ENCODE measurements around the gene ATP8B4.

Gene ATP8B4

DNA sequence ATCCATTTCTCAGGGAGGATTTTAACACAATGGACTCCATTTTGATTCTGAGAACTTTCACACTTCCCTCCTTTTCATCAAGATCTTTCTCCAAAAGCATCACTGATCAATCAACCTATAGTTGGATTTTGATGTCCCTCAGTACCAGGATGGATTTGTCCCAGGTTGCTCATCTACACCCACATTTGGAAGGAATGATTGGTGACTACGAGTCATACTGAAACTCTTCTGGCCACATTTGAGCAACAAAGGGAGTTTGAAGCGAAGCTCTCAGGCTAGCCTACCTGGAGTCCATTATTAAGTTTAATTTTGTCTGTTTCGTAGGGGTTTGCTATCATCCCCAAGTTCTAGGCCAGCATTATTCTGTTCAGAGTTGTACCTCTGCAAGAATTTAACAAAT is 31.3 kb upstream of the ATP8B4 start:
- no peak overlapping the region for H3K4me3 ChIP-seq (ENCODE audit: low read length)
- H3K4me2 ChIP-seq (ENCODE audit: low read length) = no peak overlapping the region
- H3K27me3 ChIP-seq (ENCODE audit: control insufficient read depth, insufficient read depth, low read length) = no peaks in the 10 kb centered on the region
- H3K9ac ChIP-seq (ENCODE audit: low read depth, low read length) = no peak overlapping the region
- H3K36me3 ChIP-seq (ENCODE audit: insufficient read depth, low read length) = no peaks in the 10 kb centered on the region
- no peaks in the 10 kb centered on the region for H3K4me1 ChIP-seq (ENCODE audit: control insufficient read depth, insufficient read depth, low read length)
- H3K9me3 ChIP-seq (replicated peaks; ENCODE audit: low read length) = no peaks in the 10 kb centered on the region

DNA sequence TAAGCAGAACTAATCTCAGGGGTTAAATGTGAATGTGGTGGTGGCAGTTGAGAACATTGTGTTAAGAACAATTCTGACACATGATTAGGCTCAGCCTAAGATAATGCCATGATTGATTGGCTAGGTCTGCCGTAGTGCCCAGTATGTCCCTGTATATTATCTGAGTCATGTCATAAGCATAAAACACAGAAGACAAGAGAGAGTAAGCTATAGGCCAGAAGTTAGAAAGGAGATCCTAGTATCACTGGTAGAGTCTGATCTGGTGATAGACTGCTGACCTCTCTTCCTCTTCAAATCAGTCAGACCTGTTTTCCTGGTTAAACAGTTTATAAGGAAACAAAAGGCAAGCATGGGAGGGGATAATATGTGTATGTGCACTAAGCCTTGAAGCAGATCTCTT is 30.1 kb upstream of the ATP8B4 start:
- Histone ChIP-seq H3K9ac (ENCODE audit: low read depth, low read length) (no peak overlapping the region), H3K4me1 (ENCODE audit: control insufficient read depth, insufficient read depth, low read length) (peaks cover 10% of the 10 kb centered on the region), H3K4me2 (ENCODE audit: low read length) (no peak overlapping the region), H3K9me3 (replicated peaks; ENCODE audit: low read length) (no peaks in the 10 kb centered on the region), H3K36me3 (ENCODE audit: insufficient read depth, low read length) (no peaks in the 10 kb centered on the region), H3K27me3 (ENCODE audit: control insufficient read depth, insufficient read depth, low read length) (no peaks in the 10 kb centered on the region), H3K4me3 (ENCODE audit: low read length) (no peak overlapping the region)

DNA sequence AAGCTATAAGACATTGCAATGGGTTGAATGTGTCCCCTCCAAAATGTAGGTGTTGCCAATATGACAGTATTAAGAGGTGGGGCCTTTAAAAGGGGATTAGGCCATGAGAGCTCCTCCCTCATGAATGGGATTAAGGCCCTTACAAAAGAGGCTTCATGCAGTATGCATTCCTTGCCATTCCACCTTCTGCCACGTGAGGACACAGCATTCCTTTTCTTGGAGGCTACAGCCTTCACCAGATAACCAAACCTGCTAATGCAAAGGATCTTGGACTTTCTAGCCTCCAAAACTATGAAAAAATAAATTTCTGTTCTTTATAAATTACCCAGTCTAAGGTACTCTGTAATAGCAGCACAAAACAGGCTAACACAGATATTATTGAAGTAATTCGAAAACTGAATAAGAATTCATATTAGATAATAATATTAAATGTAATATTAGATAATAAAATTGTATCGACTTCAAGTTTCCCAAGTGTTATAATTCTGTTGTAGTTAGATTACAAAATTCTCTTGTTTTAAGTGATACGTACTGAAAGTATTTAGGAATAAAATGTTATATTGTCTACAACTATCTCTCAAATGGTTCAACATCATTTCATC is 29.4 kb upstream of the ATP8B4 start:
- Histone ChIP-seq H3K4me3 (ENCODE audit: low read length) (no peak overlapping the region), H3K4me2 (ENCODE audit: low read length) (no peak overlapping the region), H3K4me1 (ENCODE audit: control insufficient read depth, insufficient read depth, low read length) (peaks cover 10% of the 10 kb centered on the region), H3K27me3 (ENCODE audit: control insufficient read depth, insufficient read depth, low read length) (no peaks in the 10 kb centered on the region), H3K36me3 (ENCODE audit: insufficient read depth, low read length) (no peaks in the 10 kb centered on the region), H3K9ac (ENCODE audit: low read depth, low read length) (no peak overlapping the region), H3K9me3 (replicated peaks; ENCODE audit: low read length) (no peaks in the 10 kb centered on the region)

DNA sequence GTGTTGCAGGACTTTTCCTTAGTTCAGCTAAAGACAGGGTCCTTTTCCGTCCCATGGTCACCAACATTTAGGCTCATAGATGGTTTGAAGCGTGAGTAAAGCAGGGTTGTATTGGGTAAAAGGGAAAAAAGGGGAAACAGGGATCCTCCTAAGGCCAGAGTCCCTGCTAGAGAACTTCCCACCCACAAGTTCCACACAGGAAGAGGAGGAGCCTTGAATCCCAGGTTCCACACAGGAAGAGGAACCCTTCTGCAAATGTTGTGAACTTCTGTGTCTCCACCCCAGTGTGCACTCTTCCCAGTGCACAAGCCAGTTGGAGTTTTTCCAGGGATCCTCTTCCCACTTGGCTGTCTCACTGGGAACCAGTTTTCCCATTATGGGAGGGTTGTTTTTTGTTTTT is 27.6 kb upstream of the ATP8B4 start:
- H3K9ac ChIP-seq (ENCODE audit: low read depth, low read length) = no peak overlapping the region
- H3K4me3 ChIP-seq (ENCODE audit: low read length) = no peak overlapping the region
- no peaks in the 10 kb centered on the region for H3K27me3 ChIP-seq (ENCODE audit: control insufficient read depth, insufficient read depth, low read length)
- peaks cover 10% of the 10 kb centered on the region for H3K4me1 ChIP-seq (ENCODE audit: control insufficient read depth, insufficient read depth, low read length)
- H3K36me3 ChIP-seq (ENCODE audit: insufficient read depth, low read length) = no peaks in the 10 kb centered on the region
- H3K4me2 ChIP-seq (ENCODE audit: low read length) = no peak overlapping the region
- H3K9me3 ChIP-seq (replicated peaks; ENCODE audit: low read length) = no peaks in the 10 kb centered on the region

DNA sequence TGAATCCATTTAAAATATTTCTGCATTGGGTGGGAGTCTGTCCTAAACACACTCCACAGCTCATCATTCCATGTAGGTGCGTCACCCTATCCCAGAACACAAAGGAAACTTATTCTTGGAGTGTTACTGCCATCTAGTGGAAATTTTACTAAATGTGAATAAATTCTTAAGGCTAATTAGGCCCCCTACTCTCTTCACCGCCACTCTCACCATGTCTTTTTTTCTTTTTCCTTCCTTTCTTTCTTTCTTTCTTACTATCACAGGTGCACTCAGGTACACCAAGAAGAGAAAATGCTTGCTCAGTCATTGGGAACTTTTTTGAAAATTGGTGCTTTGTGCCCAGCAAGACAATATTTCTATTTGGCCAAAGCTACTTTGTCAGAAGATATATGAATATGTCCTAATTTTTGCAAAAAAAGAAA is 26.4 kb upstream of the ATP8B4 start:
- Histone ChIP-seq H3K4me3 (ENCODE audit: low read length) (no peak overlapping the region), H3K36me3 (ENCODE audit: insufficient read depth, low read length) (no peaks in the 10 kb centered on the region), H3K4me2 (ENCODE audit: low read length) (peak overlapping the region; percentile 23), H3K4me1 (ENCODE audit: control insufficient read depth, insufficient read depth, low read length) (peaks cover 10% of the 10 kb centered on the region), H3K27me3 (ENCODE audit: control insufficient read depth, insufficient read depth, low read length) (no peaks in the 10 kb centered on the region), H3K9ac (ENCODE audit: low read depth, low read length) (peak overlapping the region; percentile 56), H3K9me3 (replicated peaks; ENCODE audit: low read length) (no peaks in the 10 kb centered on the region)

DNA sequence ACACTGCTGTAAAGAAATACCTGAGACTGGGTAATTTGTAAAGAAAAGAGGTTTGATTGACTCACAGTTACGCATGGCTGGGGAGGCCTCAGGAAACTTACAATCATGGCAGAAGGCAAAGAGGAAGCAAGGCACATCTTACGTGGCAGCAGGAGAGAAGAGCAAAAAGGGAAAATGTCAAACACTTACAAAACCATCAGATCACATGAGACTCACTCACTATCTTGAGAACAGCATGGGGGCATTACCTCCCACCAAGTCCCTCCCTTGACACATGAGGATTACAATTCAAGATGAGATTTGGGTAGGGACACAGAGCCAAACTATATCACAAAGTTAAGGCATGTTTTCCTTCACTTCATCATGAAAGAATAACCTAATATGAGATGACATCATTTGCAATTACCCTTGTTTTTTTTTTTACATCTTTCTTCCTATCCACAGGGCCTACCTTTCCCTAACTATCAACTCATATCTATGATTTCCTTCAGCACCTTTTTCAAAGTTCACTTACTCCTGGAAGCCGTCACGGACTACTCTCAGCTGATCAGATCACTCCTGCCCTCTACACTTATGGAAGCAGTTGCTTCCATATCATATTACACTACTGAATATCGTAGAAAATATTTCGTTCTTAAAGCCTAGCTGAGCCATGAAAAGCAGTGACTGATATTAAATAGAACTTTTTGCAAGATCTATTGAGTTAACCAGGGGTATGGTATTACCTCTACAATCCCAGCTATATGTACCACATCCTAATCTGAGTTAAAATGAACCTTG is 25.5 kb upstream of the ATP8B4 start:
- Histone ChIP-seq H3K4me2 (ENCODE audit: low read length) (peak overlapping the region; percentile 23), H3K27me3 (ENCODE audit: control insufficient read depth, insufficient read depth, low read length) (no peaks in the 10 kb centered on the region), H3K9ac (ENCODE audit: low read depth, low read length) (peak overlapping the region; percentile 56), H3K4me1 (ENCODE audit: control insufficient read depth, insufficient read depth, low read length) (peaks cover 10% of the 10 kb centered on the region), H3K36me3 (ENCODE audit: insufficient read depth, low read length) (no peaks in the 10 kb centered on the region), H3K9me3 (replicated peaks; ENCODE audit: low read length) (no peaks in the 10 kb centered on the region), H3K4me3 (ENCODE audit: low read length) (no peak overlapping the region)

DNA sequence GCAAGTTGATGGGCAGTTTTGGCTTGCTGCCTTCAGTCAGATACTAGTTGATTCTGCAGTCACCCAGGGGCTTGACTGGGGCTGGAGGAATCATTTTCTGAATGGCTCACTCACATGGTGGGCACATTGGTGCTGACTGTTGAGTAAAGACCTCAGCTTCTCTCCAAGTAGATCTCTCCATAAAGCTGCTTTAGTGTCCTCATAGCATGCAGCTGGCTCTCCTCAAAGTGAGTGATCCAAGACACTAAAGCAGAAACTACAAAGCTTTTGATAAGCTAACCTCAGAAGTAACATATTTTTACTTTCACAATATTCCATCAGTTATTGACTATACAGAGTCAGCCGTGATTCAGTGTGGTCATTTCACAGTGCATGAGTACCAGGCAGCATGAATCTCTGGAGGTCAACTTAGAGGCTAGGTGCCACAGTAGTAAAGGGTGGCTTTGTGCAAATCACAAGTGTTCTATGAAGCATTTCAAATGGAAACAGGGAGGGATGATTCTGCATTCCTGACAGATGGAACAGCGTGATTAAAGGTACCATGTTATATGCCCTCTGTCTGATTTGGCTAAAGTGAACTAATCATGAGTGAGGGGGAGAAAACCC is 24.3 kb upstream of the ATP8B4 start:
- Histone ChIP-seq H3K27me3 (ENCODE audit: control insufficient read depth, insufficient read depth, low read length) (no peaks in the 10 kb centered on the region), H3K9ac (ENCODE audit: low read depth, low read length) (no peak overlapping the region), H3K4me2 (ENCODE audit: low read length) (no peak overlapping the region), H3K36me3 (ENCODE audit: insufficient read depth, low read length) (no peaks in the 10 kb centered on the region), H3K4me3 (ENCODE audit: low read length) (no peak overlapping the region), H3K4me1 (ENCODE audit: control insufficient read depth, insufficient read depth, low read length) (peaks cover 10% of the 10 kb centered on the region), H3K9me3 (replicated peaks; ENCODE audit: low read length) (no peaks in the 10 kb centered on the region)

DNA sequence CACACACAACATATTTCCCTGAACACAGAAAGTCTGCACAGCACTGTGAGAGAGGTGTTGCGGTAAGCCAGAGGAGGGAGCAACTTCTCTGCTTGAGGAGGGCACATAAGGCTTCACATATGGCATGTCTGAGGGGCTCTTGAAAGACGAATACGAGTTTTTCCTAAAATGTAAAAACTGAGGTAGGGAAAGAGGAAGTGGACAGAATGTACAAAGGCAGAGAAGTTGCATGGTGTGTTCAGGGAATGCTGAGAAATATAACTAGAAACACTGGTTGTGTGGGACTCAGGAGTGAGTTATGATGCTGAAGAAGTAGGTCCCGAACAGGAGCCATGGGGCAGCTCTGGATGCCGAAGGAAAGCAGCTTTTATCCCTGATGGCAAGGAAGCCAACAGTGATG is 22.8 kb upstream of the ATP8B4 start:
- no peaks in the 10 kb centered on the region for H3K36me3 ChIP-seq (ENCODE audit: insufficient read depth, low read length)
- no peak overlapping the region for H3K4me2 ChIP-seq (ENCODE audit: low read length)
- no peak overlapping the region for H3K4me3 ChIP-seq (ENCODE audit: low read length)
- H3K9ac ChIP-seq (ENCODE audit: low read depth, low read length) = no peak overlapping the region
- H3K4me1 ChIP-seq (ENCODE audit: control insufficient read depth, insufficient read depth, low read length) = peaks cover 23% of the 10 kb centered on the region
- no peaks in the 10 kb centered on the region for H3K27me3 ChIP-seq (ENCODE audit: control insufficient read depth, insufficient read depth, low read length)
- no peaks in the 10 kb centered on the region for H3K9me3 ChIP-seq (replicated peaks; ENCODE audit: low read length)

DNA sequence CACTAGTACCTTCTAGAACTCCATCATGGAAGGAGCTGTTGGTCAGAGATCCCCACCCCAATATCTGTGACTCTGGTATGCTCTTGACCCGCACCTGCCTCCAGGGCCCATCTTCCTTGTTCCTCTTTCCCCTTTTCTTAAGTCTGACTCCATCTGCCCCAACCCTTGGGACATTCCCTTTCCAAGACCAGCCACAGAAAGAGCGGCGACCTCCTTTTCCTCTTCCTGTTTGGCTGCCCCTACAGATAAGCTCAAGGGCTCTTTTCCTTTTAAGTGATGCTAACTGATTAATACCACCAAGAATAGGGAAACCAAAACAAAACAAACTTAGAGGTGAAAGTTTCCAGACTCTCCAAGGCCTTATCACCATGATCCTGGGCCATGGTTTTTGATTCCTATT is 21.9 kb upstream of the ATP8B4 start:
- Histone ChIP-seq H3K4me3 (ENCODE audit: low read length) (no peak overlapping the region), H3K9me3 (replicated peaks; ENCODE audit: low read length) (no peaks in the 10 kb centered on the region)

DNA sequence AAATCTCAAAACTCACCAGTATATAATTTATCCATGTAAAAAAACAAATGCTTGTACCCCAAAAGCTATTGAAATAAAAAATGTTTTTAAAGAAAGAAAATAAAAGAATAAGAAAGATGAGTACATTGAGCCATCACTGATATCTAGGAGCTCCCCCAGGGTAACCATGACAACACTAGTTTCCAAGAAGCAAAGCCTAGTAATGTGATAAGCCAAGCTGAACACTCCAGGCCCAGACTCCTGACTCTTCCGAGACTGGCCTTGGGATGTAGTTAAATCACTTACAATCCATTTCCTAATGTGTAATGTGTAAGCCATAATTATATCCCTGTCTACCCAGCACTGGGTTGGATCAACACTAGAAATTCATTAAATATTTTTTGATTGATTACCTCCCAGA is 21.1 kb upstream of the ATP8B4 start:
- H3K9ac ChIP-seq (ENCODE audit: low read depth, low read length) = no peak overlapping the region
- no peak overlapping the region for H3K4me2 ChIP-seq (ENCODE audit: low read length)
- H3K27me3 ChIP-seq (ENCODE audit: control insufficient read depth, insufficient read depth, low read length) = no peaks in the 10 kb centered on the region
- no peaks in the 10 kb centered on the region for H3K36me3 ChIP-seq (ENCODE audit: insufficient read depth, low read length)
- peaks cover 33% of the 10 kb centered on the region for H3K4me1 ChIP-seq (ENCODE audit: control insufficient read depth, insufficient read depth, low read length)
- no peak overlapping the region for H3K4me3 ChIP-seq (ENCODE audit: low read length)
- no peaks in the 10 kb centered on the region for H3K9me3 ChIP-seq (replicated peaks; ENCODE audit: low read length)

More for the DNA sequence above, 21.9 kb upstream of the ATP8B4 start:
- Histone ChIP-seq H3K4me2 (ENCODE audit: low read length) (no peak overlapping the region), H3K4me1 (ENCODE audit: control insufficient read depth, insufficient read depth, low read length) (peaks cover 27% of the 10 kb centered on the region), H3K27me3 (ENCODE audit: control insufficient read depth, insufficient read depth, low read length) (no peaks in the 10 kb centered on the region), H3K9ac (ENCODE audit: low read depth, low read length) (no peak overlapping the region), H3K36me3 (ENCODE audit: insufficient read depth, low read length) (no peaks in the 10 kb centered on the region)

DNA sequence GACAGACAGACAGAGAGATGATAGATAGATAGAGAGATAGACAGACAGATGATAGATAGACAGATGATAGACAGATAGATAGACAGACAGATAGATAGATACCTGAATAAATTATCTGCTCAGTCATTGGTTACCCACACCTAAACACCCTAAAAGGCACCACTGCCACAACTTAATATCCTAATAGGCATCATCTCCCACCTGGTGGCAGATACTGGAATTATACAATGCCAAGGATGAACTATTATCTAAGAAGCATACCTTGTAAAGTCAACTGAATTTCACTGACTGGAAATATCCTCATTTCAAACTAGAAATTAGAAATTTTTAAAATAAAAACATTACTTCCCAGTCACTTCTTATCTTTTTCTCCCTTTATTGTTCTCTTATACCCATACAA is 19.4 kb upstream of the ATP8B4 start:
- no peak overlapping the region for H3K4me2 ChIP-seq (ENCODE audit: low read length)
- no peak overlapping the region for H3K4me3 ChIP-seq (ENCODE audit: low read length)
- no peaks in the 10 kb centered on the region for H3K36me3 ChIP-seq (ENCODE audit: insufficient read depth, low read length)
- no peaks in the 10 kb centered on the region for H3K9me3 ChIP-seq (replicated peaks; ENCODE audit: low read length)
- no peaks in the 10 kb centered on the region for H3K27me3 ChIP-seq (ENCODE audit: control insufficient read depth, insufficient read depth, low read length)
- H3K9ac ChIP-seq (ENCODE audit: low read depth, low read length) = no peak overlapping the region
- peaks cover 33% of the 10 kb centered on the region for H3K4me1 ChIP-seq (ENCODE audit: control insufficient read depth, insufficient read depth, low read length)
